ENCODE results near the gene ANTKMT. TPM values are rescaled to one million over a fixed set of nuclear protein-coding genes. Genes with fewer than 3 reads are reported as not detected.

The ANTKMT gene
- total RNA-seq, 4 donors from 2014 or later: 13.0 to 29.4 (median 23.8) TPM

DNA sequence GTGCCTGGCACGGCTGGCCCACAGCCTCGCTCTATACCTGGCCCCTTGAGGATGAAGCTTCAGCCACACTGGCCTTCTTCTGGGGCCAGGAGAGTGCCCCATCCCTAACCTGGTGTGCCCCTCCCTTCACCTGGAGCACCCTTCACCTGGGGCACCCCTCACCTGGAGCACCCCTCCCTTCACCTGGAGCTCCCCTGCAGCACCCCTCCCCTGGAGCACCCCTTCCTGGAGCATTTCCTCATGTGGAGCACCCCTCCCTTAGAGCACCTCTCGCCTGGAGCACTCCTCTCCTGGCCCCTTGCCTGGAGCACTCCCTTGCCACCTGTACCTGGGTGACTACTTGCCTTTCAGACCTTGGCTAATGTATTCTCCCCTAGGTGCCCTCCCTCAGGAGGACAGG is 12.9 kb upstream of the ANTKMT start:
- Histone ChIP-seq H3K9me3 (no peaks in the 10 kb centered on the region), H3K36me3 (no peaks in the 10 kb centered on the region), H3K27ac (no peak overlapping the region), H3K4me3 (no peak overlapping the region), H3K27me3 (peaks cover 86% of the 10 kb centered on the region), H3K4me1 (peaks cover 30% of the 10 kb centered on the region)
- WGBS: 25% methylated on average over 3 of the region's 3 CpGs
- DNase-seq (ENCODE audit: low spot score in 2 of 2): no peak
- no peak for TF ChIP-seq POLR2AphosphoS5 (IDR thresholded peaks at IDR 0.05)
- TF ChIP-seq, protein P1, sequence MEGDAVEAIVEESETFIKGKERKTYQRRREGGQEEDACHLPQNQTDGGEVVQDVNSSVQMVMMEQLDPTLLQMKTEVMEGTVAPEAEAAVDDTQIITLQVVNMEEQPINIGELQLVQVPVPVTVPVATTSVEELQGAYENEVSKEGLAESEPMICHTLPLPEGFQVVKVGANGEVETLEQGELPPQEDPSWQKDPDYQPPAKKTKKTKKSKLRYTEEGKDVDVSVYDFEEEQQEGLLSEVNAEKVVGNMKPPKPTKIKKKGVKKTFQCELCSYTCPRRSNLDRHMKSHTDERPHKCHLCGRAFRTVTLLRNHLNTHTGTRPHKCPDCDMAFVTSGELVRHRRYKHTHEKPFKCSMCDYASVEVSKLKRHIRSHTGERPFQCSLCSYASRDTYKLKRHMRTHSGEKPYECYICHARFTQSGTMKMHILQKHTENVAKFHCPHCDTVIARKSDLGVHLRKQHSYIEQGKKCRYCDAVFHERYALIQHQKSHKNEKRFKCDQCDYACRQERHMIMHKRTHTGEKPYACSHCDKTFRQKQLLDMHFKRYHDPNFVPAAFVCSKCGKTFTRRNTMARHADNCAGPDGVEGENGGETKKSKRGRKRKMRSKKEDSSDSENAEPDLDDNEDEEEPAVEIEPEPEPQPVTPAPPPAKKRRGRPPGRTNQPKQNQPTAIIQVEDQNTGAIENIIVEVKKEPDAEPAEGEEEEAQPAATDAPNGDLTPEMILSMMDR (IDR thresholded peaks at IDR 0.05): no peak
- TF ChIP-seq POLR2A (IDR thresholded peaks at IDR 0.05): no peak
- TF ChIP-seq EP300 (IDR thresholded peaks at IDR 0.05): no peak

DNA sequence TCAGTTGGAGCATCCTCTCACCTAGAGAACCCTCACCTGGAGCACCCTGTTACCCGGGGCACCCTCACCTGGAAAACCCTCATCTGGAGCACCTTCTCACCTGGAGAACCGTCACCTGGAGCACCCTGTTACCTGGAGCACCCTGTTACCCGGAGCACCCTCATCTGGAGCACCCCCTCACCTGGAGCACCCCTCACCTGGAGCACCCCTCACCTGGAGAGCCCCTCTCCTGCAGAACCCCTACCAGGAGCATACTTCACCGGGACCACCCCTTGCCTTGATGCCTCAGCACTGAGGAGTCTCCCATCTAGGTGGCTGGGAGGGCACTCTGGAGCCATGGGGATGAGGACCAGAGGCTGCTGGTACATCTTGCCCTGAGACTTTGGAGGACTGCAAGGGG is 12.0 kb upstream of the ANTKMT start:
- Histone ChIP-seq H3K27me3 (peaks cover 82% of the 10 kb centered on the region), H3K36me3 (no peaks in the 10 kb centered on the region), H3K9me3 (no peaks in the 10 kb centered on the region), H3K4me3 (no peak overlapping the region), H3K27ac (no peak overlapping the region), H3K4me1 (peaks cover 30% of the 10 kb centered on the region)
- WGBS: 92% methylated on average over 2 of the region's 4 CpGs
- no peak for DNase-seq (ENCODE audit: low spot score in 2 of 2)
- TF ChIP-seq POLR2AphosphoS5 (IDR thresholded peaks at IDR 0.05) (no peak), EP300 (IDR thresholded peaks at IDR 0.05) (no peak)
- TF ChIP-seq, protein P1 (IDR thresholded peaks at IDR 0.05): no peak

DNA sequence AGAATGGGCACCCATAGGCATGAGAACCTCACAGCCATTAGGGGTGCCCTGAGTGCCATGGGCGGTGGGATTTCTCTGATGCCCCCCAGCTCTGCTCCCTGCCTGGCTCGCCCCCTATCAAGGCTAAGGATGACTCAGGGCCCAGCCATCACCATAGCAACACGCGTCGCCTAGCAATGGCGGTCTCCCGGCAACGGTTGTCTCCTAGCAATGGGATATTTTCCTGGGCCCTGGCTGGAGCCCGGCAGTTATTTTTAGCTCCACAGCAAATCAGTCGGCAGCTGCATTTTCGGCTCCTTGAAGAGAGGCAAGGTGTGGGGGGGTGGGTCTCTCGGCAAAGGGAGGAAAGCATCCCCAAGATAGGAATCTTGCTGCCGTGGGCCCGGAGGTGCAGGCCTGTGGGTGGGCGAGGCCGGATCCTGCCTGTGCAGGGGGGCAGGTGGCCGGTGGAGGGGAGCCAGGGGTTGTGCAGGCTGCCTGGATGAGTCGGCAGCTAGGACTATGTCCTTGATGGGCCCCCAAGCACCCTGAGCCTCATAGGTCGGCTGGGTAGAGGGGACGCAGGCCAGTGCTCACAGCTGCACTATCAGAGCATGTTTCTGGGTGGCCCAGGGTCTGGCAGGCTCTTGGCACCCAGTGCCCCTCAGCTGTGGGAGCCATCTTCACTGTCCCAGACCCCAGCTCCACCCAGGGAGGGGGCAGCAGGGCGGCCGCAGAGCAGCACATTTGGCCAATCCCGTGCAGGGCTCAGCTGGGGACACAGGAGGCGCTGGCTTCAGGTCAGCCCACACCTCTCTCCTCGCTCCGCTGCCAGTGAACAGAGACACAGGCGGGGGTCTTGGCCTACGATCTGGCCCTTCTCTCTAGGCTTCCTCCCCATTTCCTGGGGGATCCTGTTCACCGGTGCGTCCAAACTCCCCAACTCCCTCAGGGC is 11.1 kb upstream of the ANTKMT start:
- DNase-seq (ENCODE audit: low spot score in 2 of 2): no peak
- peaks cover 34% of the 10 kb centered on the region for H3K4me1 ChIP-seq
- no peaks in the 10 kb centered on the region for H3K9me3 ChIP-seq
- TF ChIP-seq, protein P1 (IDR thresholded peaks at IDR 0.05): no peak
- peaks cover 80% of the 10 kb centered on the region for H3K27me3 ChIP-seq
- WGBS: 32% methylated on average over 15 of the region's 30 CpGs
- H3K27ac ChIP-seq: no peak overlapping the region
- H3K4me3 ChIP-seq: no peak overlapping the region
- H3K36me3 ChIP-seq: no peaks in the 10 kb centered on the region

DNA sequence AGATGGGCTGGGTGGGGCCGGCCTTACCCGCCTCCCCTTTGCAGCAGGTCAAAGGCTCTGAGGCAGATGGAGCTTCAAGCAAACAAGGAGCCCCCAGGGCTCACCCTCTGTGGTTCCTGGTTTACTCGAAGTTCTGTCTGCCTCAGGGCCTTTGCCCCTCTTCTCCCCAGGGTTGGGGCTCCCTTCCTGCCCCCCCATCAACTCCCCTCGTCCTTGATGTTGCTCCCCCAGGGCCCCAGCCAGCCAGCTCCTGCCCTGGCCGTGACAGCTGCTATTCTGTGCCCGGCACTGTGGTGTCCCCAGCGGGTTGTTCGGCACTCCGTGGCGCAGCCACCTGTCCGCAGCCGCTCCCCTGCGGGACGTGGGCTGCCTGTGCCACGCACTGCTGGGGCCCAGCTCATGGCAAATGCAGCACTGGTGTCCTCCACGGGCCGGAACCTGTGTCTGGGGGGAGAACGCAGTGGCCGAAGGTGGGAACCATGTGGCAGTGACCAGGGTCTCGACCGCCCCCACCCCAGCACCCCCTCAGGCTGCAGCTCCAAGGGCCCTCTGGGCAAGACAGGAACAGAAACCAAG is 10.4 kb upstream of the ANTKMT start:
- DNase-seq (ENCODE audit: low spot score in 2 of 2): no peak
- Histone ChIP-seq H3K36me3 (no peaks in the 10 kb centered on the region), H3K4me3 (no peak overlapping the region), H3K9me3 (no peaks in the 10 kb centered on the region), H3K27me3 (peaks cover 77% of the 10 kb centered on the region), H3K4me1 (peaks cover 31% of the 10 kb centered on the region), H3K27ac (no peak overlapping the region)
- TF ChIP-seq, protein P1 (IDR thresholded peaks at IDR 0.05): no peak
- TF ChIP-seq POLR2A (IDR thresholded peaks at IDR 0.05) (no peak), EP300 (IDR thresholded peaks at IDR 0.05) (no peak), POLR2AphosphoS5 (IDR thresholded peaks at IDR 0.05) (no peak)
- WGBS: 38% methylated on average over 4 of the region's 21 CpGs

DNA sequence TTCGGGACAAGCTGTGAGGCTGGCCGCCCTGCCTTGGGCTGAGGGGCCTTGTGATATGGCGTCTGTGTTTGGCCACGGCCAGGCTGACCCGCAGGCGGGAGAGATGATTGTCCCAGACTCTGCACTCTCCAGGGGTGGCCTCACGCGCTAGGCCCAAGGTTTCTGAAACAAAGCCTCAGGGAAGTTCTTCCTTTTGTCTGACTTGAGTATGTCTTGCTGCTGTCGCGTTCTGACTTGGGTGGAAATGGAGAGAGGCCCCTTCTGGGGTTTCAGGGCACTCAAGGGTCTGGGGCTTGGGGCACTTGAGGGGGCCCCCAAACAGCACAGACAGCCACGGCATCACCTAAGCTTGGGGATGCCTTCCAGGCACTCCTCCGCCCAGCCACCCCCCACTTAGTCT is 9.9 kb upstream of the ANTKMT start:
- peaks cover 79% of the 10 kb centered on the region for H3K27me3 ChIP-seq
- no peak overlapping the region for H3K27ac ChIP-seq
- no peak for DNase-seq (ENCODE audit: low spot score in 2 of 2)
- H3K36me3 ChIP-seq: no peaks in the 10 kb centered on the region
- no peak for TF ChIP-seq EP300 (IDR thresholded peaks at IDR 0.05)
- H3K4me3 ChIP-seq: no peak overlapping the region
- peaks cover 33% of the 10 kb centered on the region for H3K4me1 ChIP-seq
- WGBS: 74% methylated on average over 6 of the region's 12 CpGs
- H3K9me3 ChIP-seq: no peaks in the 10 kb centered on the region
